Measurements from ENCODE around the gene CLEC20A. TPM values are rescaled to one million over a fixed set of nuclear protein-coding genes. Genes with fewer than 3 reads are reported as not detected.

CLEC20A gene
- total and polyA plus RNA-seq, 9 donors: not detected

- H3K4me1 ChIP-seq (ENCODE audit: insufficient read depth): no peaks in the 10 kb centered on the region
- whole genome bisulfite sequencing, 3 donors: 85 to 88% (median 86%) methylated on average over 4 of the region's 4 CpGs
- no peak overlapping the region for H3K27ac ChIP-seq
- intact Hi-C loops (cut with DNase I): no loop called here
- no peaks in the 10 kb centered on the region for H3K9me3 ChIP-seq
- H3K4me3 ChIP-seq: no peak overlapping the region
- TF ChIP-seq POLR2A (IDR thresholded peaks at IDR 0.05) (no peak), CTCF (IDR thresholded peaks at IDR 0.05) (no peak), EP300 (IDR thresholded peaks at IDR 0.05) (no peak)
- no peaks in the 10 kb centered on the region for H3K36me3 ChIP-seq
- no peak for DNase-seq
- no peaks in the 10 kb centered on the region for H3K27me3 ChIP-seq
Measured at GRCh38 chr1:178461701-178462100, 35.1 kb downstream of the CLEC20A start.

GRCh38 chr1:178461104-178461503 lies 35.7 kb downstream of the CLEC20A start:
- DNase-seq: no peak
- Histone ChIP-seq H3K4me1 (ENCODE audit: insufficient read depth) (no peaks in the 10 kb centered on the region), H3K27ac (no peak overlapping the region), H3K4me3 (no peak overlapping the region), H3K27me3 (no peaks in the 10 kb centered on the region), H3K36me3 (no peaks in the 10 kb centered on the region), H3K9me3 (no peaks in the 10 kb centered on the region)
- TF ChIP-seq CTCF (IDR thresholded peaks at IDR 0.05) (no peak), EP300 (IDR thresholded peaks at IDR 0.05) (no peak), POLR2A (IDR thresholded peaks at IDR 0.05) (no peak)
- intact Hi-C loops (cut with DNase I): no loop called here
- 71 to 84% (median 84%) methylated on average over 2 of the region's 2 CpGs for WGBS, 3 donors

- no peak for TF ChIP-seq CTCF (IDR thresholded peaks at IDR 0.05)
- no peak overlapping the region for H3K27ac ChIP-seq
- H3K27me3 ChIP-seq: no peaks in the 10 kb centered on the region
- H3K4me1 ChIP-seq (ENCODE audit: insufficient read depth): no peaks in the 10 kb centered on the region
- intact Hi-C loops (cut with DNase I): no loop called here
- no peaks in the 10 kb centered on the region for H3K36me3 ChIP-seq
- 95 to 97% (median 97%) methylated on average over 12 of the region's 12 CpGs for WGBS, 3 donors
- no peaks in the 10 kb centered on the region for H3K9me3 ChIP-seq
- no peak overlapping the region for H3K4me3 ChIP-seq
- no peak for DNase-seq
Measured at GRCh38 chr1:178458203-178458602, 38.6 kb downstream of the CLEC20A start.

- no peak for TF ChIP-seq POLR2A (IDR thresholded peaks at IDR 0.05)
- H3K27me3 ChIP-seq: no peaks in the 10 kb centered on the region
- H3K4me3 ChIP-seq: no peak overlapping the region
- no peaks in the 10 kb centered on the region for H3K36me3 ChIP-seq
- no peaks in the 10 kb centered on the region for H3K4me1 ChIP-seq (ENCODE audit: insufficient read depth)
- 90 to 98% (median 98%) methylated on average over 5 of the region's 5 CpGs for WGBS, 3 donors
- H3K27ac ChIP-seq: no peak overlapping the region
- intact Hi-C loops (cut with DNase I): no loop called here
- H3K9me3 ChIP-seq: no peaks in the 10 kb centered on the region
- DNase-seq: no peak
Measured at GRCh38 chr1:178457651-178458050, 39.1 kb downstream of the CLEC20A start.

- 94 to 97% (median 96%) methylated on average over 13 of the region's 13 CpGs for WGBS, 3 donors
- Histone ChIP-seq H3K4me1 (ENCODE audit: insufficient read depth) (no peaks in the 10 kb centered on the region), H3K36me3 (no peaks in the 10 kb centered on the region), H3K27ac (no peak overlapping the region), H3K4me3 (no peak overlapping the region), H3K9me3 (no peaks in the 10 kb centered on the region), H3K27me3 (no peaks in the 10 kb centered on the region)
- no peak for TF ChIP-seq POLR2A (IDR thresholded peaks at IDR 0.05)
- TF ChIP-seq EP300 (IDR thresholded peaks at IDR 0.05): no peak
- no peak for TF ChIP-seq CTCF (IDR thresholded peaks at IDR 0.05)
- no peak for DNase-seq
- intact Hi-C loops (cut with DNase I): no loop called here
Measured at GRCh38 chr1:178456472-178456871, 40.3 kb downstream of the CLEC20A start.

All from ovary (tissue), 9 donors.